HG03064 (cell line): ENCODE measurements around the gene PHKG2.

Source experiments
- ATAC-seq: cut with Tn5 transposase; IDR thresholded peaks from one replicate; pipeline ENCODE4 v1.9.1; 2021; ENCODE audit warnings: low read depth; ENCODE audit not compliant: unreplicated experiment

Gene PHKG2

GRCh38 chr16:30787613-30788378, 39.6 kb downstream of the PHKG2 start:
- no peak for ATAC-seq

- ATAC-seq = no peak
Observed at GRCh38 chr16:30793508-30794069, 45.4 kb downstream of the PHKG2 start.

GRCh38 chr16:30794634-30795033, 46.4 kb downstream of the PHKG2 start:
- no peak for ATAC-seq

- no peak for ATAC-seq
Observed at GRCh38 chr16:30797670-30798309, 49.6 kb downstream of the PHKG2 start.
